ENCODE data around the gene CPEB4. TPM values are rescaled to one million over a fixed set of nuclear protein-coding genes. Genes with fewer than 3 reads are reported as not detected.

Gene CPEB4
- total RNA-seq, result 100 to 1,000 TPM in 2 of 4 donors, 10 to 100 TPM in 2; 97.8 to 109 (median 102) TPM

DNA sequence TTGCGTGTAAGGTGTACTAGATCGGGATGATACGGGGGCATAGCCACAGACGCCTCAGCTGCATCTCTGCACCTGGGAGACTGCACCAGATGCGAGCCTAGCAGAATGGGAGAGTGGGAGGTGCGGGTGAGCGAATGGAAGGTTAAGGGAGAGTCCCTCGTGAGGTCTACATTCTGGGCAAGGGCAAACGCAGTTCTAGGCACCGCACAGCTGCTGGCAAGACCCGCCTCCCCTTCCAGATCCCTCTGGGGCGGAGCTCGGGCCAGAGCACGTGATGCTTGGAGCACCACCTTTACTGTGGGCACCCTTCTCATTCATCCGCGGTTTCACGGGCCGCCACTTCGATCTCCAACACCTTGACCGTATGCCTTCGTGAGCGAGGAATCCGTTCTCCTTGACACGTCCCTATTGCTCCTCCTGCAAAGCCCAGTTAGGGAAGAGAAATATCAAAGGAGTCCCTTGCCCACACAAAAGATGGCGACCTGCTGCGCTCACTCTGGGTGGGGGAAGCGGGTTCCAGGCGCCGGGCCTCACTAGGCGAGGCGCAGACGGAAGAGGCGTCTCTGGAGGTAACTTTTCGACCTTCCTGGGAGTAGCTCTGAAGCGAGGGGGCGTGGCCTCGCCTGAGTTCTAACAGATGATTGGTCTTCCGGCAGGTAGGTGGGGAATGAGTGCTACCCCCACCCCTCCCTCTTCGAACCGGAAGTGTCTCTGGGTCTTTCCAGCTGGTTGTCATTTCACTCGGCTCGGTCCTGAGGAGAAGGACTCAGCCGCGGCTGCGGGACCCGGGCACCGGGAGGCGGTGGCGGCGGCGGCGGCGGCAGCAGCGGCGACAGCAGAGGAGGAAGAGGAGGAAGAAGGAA is at the start of gene CPEB4:
Gene CPEB4, plus strand, starts transcription at position 740 of the 863 bp plus-strand sequence. CDS start 1,385 bp downstream, outside the sequence.
- in situ Hi-C loops (cut with MboI; ENCODE audit: low sequenced_read_pairs in 4 of 4), result loop anchor here in 3 of 4 donors (5.0 to 10.0 kb wide), 3 partner anchors 121 to 273 kb away; partner anchors contain the start of gene BOD1 (in 2 of the 3)
- peak; percentile 92 to 94 for ATAC-seq
- peaks cover 0 to 14% of the 10 kb centered on the region in 2 donors for H3K4me1 ChIP-seq
- H3K36me3 ChIP-seq, result no peaks in the 10 kb centered on the region
- no peaks in the 10 kb centered on the region for H3K27me3 ChIP-seq
- H3K27ac ChIP-seq, result peak within 1 kb of the TSS; percentile 94 to 99 (median 96)
- peak; percentile 99 to 100 for TF ChIP-seq POLR2A (IDR thresholded peaks at IDR 0.05)
- TF ChIP-seq, protein P1, sequence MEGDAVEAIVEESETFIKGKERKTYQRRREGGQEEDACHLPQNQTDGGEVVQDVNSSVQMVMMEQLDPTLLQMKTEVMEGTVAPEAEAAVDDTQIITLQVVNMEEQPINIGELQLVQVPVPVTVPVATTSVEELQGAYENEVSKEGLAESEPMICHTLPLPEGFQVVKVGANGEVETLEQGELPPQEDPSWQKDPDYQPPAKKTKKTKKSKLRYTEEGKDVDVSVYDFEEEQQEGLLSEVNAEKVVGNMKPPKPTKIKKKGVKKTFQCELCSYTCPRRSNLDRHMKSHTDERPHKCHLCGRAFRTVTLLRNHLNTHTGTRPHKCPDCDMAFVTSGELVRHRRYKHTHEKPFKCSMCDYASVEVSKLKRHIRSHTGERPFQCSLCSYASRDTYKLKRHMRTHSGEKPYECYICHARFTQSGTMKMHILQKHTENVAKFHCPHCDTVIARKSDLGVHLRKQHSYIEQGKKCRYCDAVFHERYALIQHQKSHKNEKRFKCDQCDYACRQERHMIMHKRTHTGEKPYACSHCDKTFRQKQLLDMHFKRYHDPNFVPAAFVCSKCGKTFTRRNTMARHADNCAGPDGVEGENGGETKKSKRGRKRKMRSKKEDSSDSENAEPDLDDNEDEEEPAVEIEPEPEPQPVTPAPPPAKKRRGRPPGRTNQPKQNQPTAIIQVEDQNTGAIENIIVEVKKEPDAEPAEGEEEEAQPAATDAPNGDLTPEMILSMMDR (IDR thresholded peaks at IDR 0.05 in 4 of 5, conservative IDR thresholded peaks at IDR 0.05 in 1 of 5), result no peak
- intact Hi-C loops (cut with DNase I; ENCODE audit: low total_unique reads), result loop anchor here (1.0 to 10.0 kb wide), 6 partner anchors 47 to 427 kb away; partner anchors contain the start of gene BOD1
- H3K9me3 ChIP-seq, result no peaks in the 10 kb centered on the region
- peak; percentile 99 to 100 for DNase-seq
- H3K4me3 ChIP-seq, result peak within 1 kb of the TSS; percentile 79 to 90 (median 88)

DNA sequence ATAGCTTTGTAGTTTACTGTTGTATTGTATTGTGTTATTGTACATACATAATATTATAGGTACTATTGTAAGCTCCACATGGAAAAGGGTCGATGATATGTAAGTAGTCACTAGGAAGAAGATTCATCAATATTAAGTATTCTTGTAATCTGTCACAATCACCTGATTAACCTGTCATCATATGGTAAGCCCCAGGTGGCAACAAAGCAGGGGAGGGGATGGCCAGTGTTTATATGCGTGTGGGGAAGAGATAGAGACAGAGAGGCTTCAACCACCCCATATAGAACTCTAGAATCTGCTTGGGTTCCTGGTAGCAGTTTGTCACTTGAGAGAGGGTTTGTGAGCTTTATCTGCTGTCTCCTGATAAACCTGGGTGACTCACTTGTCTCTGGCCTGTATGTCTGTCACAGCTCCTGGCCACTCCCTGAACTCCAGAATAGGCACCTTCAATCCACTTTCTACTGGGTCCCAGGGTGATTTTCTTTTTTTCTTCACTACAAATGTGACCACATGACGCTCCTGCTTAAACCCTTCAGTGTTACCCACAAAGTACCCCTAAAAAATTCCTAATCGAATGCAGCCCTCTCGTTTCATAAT is 48.9 kb upstream of the CPEB4 start:
- ATAC-seq, result peak in 1 of 2 donors; percentile 59
- TF ChIP-seq POLR2A (IDR thresholded peaks at IDR 0.05), result no peak
- TF ChIP-seq, protein P1 (IDR thresholded peaks at IDR 0.05 in 4 of 5, conservative IDR thresholded peaks at IDR 0.05 in 1 of 5), result no peak

DNA sequence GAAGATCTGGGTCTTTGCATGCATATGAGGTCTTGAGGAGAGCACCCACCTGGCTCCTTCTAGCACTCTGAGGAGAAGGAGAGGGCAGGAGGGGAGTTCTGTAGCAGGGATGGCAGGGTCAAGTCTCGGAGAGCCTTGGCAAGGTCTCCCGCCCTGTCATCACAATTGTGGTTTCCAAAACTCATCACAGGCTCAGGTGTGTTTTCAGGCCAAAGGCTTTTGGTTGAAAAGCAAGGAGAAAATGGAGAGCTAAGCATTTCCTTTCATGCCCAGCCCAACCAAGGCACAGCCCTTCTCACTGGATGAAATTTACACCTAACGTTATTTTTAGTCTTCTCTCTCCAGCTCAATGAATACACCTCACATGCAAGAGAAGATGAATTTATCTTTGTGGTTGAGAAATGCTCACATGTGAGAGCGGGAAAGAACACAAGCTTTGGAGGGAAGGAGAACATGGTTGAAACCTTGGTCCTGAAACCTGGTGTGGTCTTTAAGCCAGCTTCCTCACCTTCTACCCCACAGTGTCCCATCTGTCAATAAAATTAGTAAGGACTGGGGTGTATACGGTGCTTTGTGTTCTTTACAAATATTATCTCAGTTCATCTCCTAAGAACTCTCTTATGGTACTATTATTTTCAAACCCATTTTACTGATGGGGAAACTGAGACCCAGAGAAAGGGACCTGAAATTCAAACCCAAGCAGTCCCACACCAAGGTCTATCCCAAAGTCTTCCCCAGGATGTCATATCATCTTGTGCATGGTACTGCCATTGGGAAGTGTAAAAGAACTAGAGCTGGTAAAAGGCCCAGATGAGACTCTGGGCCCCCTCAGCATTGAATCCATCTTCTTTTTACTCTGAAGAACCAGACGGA is 47.8 kb upstream of the CPEB4 start:
- TF ChIP-seq, protein P1 (IDR thresholded peaks at IDR 0.05 in 4 of 5, conservative IDR thresholded peaks at IDR 0.05 in 1 of 5), result no peak
- TF ChIP-seq POLR2A (IDR thresholded peaks at IDR 0.05), result no peak
- DNase-seq (no peak), ATAC-seq (peak; percentile 67 to 75)
- Histone ChIP-seq H3K27me3 (no peaks in the 10 kb centered on the region), H3K36me3 (no peaks in the 10 kb centered on the region), H3K27ac (peak overlapping the region; percentile 42 to 79 (median 60)), H3K9me3 (no peaks in the 10 kb centered on the region), H3K4me1 (peaks cover 17 to 22% of the 10 kb centered on the region in 2 donors), H3K4me3 (no peak overlapping the region)
- intact Hi-C loops (cut with DNase I; ENCODE audit: low total_unique reads), result loop anchor here (2.0 kb wide), 1 partner anchor 48 kb away; the partner anchor contains the start of gene CPEB4
- in situ Hi-C loops (cut with MboI; ENCODE audit: low sequenced_read_pairs in 4 of 4), result no loop called here

More for the DNA sequence above, 48.9 kb upstream of the CPEB4 start:
- Histone ChIP-seq H3K27ac (peak overlapping the region; percentile 42 to 79 (median 60)), H3K27me3 (no peaks in the 10 kb centered on the region), H3K4me1 (peaks cover 26 to 28% of the 10 kb centered on the region in 2 donors), H3K4me3 (no peak overlapping the region), H3K9me3 (no peaks in the 10 kb centered on the region), H3K36me3 (no peaks in the 10 kb centered on the region)
- intact Hi-C loops (cut with DNase I; ENCODE audit: low total_unique reads) (loop anchor here (5.0 to 10.0 kb wide), 2 partner anchors 133 to 384 kb away; no protein-coding TSS in a partner anchor), in situ Hi-C loops (cut with MboI; ENCODE audit: low sequenced_read_pairs in 4 of 4) (no loop called here)
- DNase-seq, result no peak

DNA sequence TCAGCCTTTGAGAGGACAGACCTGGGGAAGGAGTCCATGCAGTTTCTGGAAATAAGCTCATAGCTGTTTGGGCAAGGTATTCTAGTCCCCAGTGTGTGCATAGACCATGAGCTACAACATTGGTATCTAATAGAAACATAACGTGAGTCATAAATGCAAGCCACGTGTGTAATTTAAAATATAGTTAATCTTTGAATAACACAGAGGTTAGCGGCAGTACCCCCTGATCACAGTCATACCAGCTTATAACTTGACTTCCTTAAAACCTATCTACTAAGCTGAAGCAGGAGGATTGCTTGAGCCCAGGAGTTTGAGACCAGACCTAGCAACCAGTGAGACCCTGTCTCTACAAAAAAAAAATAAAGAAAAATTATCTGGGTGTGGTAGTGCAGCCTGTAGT is 46.4 kb upstream of the CPEB4 start:
- ATAC-seq (no peak), DNase-seq (no peak)
- intact Hi-C loops (cut with DNase I; ENCODE audit: low total_unique reads), result loop anchor here (2.0 kb wide), 1 partner anchor 47 kb away; the partner anchor contains the start of gene CPEB4
- no peaks in the 10 kb centered on the region for H3K9me3 ChIP-seq
- H3K36me3 ChIP-seq, result no peaks in the 10 kb centered on the region
- TF ChIP-seq, protein P1 (IDR thresholded peaks at IDR 0.05 in 4 of 5, conservative IDR thresholded peaks at IDR 0.05 in 1 of 5), result no peak
- TF ChIP-seq POLR2A (IDR thresholded peaks at IDR 0.05), result no peak
- in situ Hi-C loops (cut with MboI; ENCODE audit: low sequenced_read_pairs in 4 of 4), result no loop called here
- no peak overlapping the region for H3K4me3 ChIP-seq
- no peak overlapping the region for H3K27ac ChIP-seq
- H3K4me1 ChIP-seq, result peaks cover 7 to 13% of the 10 kb centered on the region in 2 donors
- H3K27me3 ChIP-seq, result no peaks in the 10 kb centered on the region
